NCI-H82 treated with DMSO at 0.1 percent for 48 hours (cell line): Measurements from ENCODE around the gene HPCA.

Experiments used
- DNase-seq: peaks from one replicate; lab custom pipeline; 2025; ENCODE audit not compliant: unreplicated experiment; lab: John Stamatoyannopoulos, UW

Gene HPCA

GRCh38 chr1:32870615-32871363, 15.5 kb upstream of the HPCA start, which contains the start of gene FNDC5:
TSS of gene FNDC5 (minus strand) at chr1:32870912.
- DNase-seq = no peak

GRCh38 chr1:32871364-32872191, 14.7 kb upstream of the HPCA start:
- DNase-seq = peak; percentile 30

GRCh38 chr1:32872192-32872460, 14.2 kb upstream of the HPCA start:
- DNase-seq = no peak

- DNase-seq = no peak
Observed at GRCh38 chr1:32873484-32873883, 12.8 kb upstream of the HPCA start.

GRCh38 chr1:32874860-32875752, 11.2 kb upstream of the HPCA start:
- DNase-seq = no peak

- DNase-seq = peak; percentile 67
Observed at GRCh38 chr1:32876341-32877210, 9.7 kb upstream of the HPCA start.

GRCh38 chr1:32877211-32878110, 8.8 kb upstream of the HPCA start:
- no peak for DNase-seq

- no peak for DNase-seq
Observed at GRCh38 chr1:32878183-32878582, 8.1 kb upstream of the HPCA start.

- DNase-seq = no peak
Observed at GRCh38 chr1:32878637-32879041, 7.7 kb upstream of the HPCA start.

GRCh38 chr1:32881291-32881690, 5.0 kb upstream of the HPCA start:
- peak; percentile 65 for DNase-seq

GRCh38 chr1:32881871-32882850, 4.1 kb upstream of the HPCA start:
- peak; percentile 98 for DNase-seq

GRCh38 chr1:32883338-32884031, 2.8 kb upstream of the HPCA start:
- peak; percentile 69 for DNase-seq

- DNase-seq = no peak
Observed at GRCh38 chr1:32884032-32884372, 2.3 kb upstream of the HPCA start.

GRCh38 chr1:32884726-32885125, 1.6 kb upstream of the HPCA start:
- peak; percentile 83 for DNase-seq

- peak; percentile 74 for DNase-seq
Observed at GRCh38 chr1:32885676-32886003, 651 bp upstream of the HPCA start.

- DNase-seq = no peak
Observed at GRCh38 chr1:32886828-32887414, 630 bp downstream of the HPCA start.

- DNase-seq = no peak
Observed at GRCh38 chr1:32887623-32888022, 1.3 kb downstream of the HPCA start.

GRCh38 chr1:32888134-32888533, 1.8 kb downstream of the HPCA start:
- no peak for DNase-seq
